DOHH2 (cell line): ENCODE results near the gene UBE2L5.
"Not testable (repeated sequence)": the region's sequence is repeated elsewhere in the genome, so short reads cannot be mapped to it uniquely, and the experiment has no call there.

ENCODE experiments used
- H3F3A ChIP-seq: fragments of 200-600 bp; sonication (generic), shearing (Covaris generic); 2 replicates; pipeline ENCODE4 v1.6.0; 2016; ENCODE audit warnings: antibody characterized with exemption, mild to moderate bottlenecking; ENCODE audit not compliant: control insufficient read depth, insufficient read depth
- H3K27ac ChIP-seq: fragments of 200-600 bp; sonication (generic); 2 replicates; pipeline ENCODE4 v1.5.1; 2014; ENCODE audit warnings: low read depth, mild to moderate bottlenecking, low read length, moderate library complexity
- H3K27me3 ChIP-seq: fragments of 200-600 bp; sonication (generic); 2 replicates; pipeline ENCODE4 v1.6.1; 2014; ENCODE audit warnings: mild to moderate bottlenecking, low read length, mixed read lengths; ENCODE audit not compliant: control insufficient read depth
- H3K36me3 ChIP-seq: fragments of 200-600 bp; sonication (generic); 2 replicates; pipeline ENCODE4 v1.6.1; 2014; ENCODE audit warnings: mild to moderate bottlenecking, low read length, moderate library complexity, mixed read lengths; ENCODE audit not compliant: control insufficient read depth
- H3K4me1 ChIP-seq: fragments of 200-600 bp; sonication (generic); 2 replicates; pipeline ENCODE4 v1.6.1; 2014; ENCODE audit warnings: mild to moderate bottlenecking, low read length, mixed read lengths; ENCODE audit not compliant: control insufficient read depth
- H3K4me2 ChIP-seq: fragments of 200-600 bp; sonication (generic); 2 replicates; pipeline ENCODE4 v1.6.0; 2014; ENCODE audit warnings: mild to moderate bottlenecking, low read length, moderate library complexity
- H3K4me3 ChIP-seq: fragments of 200-600 bp; sonication (generic); 2 replicates; pipeline ENCODE4 v1.5.1; 2014; ENCODE audit warnings: mild to moderate bottlenecking, low read length, mixed read lengths
- H3K79me2 ChIP-seq: fragments of 200-600 bp; sonication (generic); 2 replicates; pipeline ENCODE4 v1.6.1; 2014; ENCODE audit warnings: mild to moderate bottlenecking, low read length, mixed read lengths; ENCODE audit not compliant: control insufficient read depth
- H3K9me2 ChIP-seq: fragments of 200-600 bp; sonication (generic); replicated peaks from 2 replicates; pipeline ENCODE4 v1.6.1; 2014; ENCODE audit warnings: mild to moderate bottlenecking, low read length, mixed read lengths; ENCODE audit not compliant: control insufficient read depth
- H3K9me3 ChIP-seq: fragments of 200-600 bp; sonication (generic); 2 replicates; pipeline ENCODE4 v1.6.1; 2014; ENCODE audit warnings: antibody characterized with exemption, low read length, mixed read lengths; ENCODE audit not compliant: control insufficient read depth, insufficient read depth
- H4K20me1 ChIP-seq: fragments of 200-600 bp; sonication (generic); 2 replicates; pipeline ENCODE4 v1.6.0; 2014; ENCODE audit warnings: low read depth, mild to moderate bottlenecking, antibody characterized with exemption, low read length, moderate library complexity; ENCODE audit not compliant: control insufficient read depth, insufficient read depth
- CTCF ChIP-seq: fragments of 200-600 bp; sonication (generic); IDR thresholded peaks from one replicate; pipeline ENCODE4 v1.5.1; 2014; ENCODE audit warnings: antibody characterized with exemption, mild to moderate bottlenecking, low read depth, low read length; ENCODE audit not compliant: poor library complexity, severe bottlenecking
- EZH2phosphoT487 ChIP-seq: fragments of 200-600 bp; sonication (generic); IDR thresholded peaks from 2 replicates; pipeline ENCODE4 v1.6.1; 2017; ENCODE audit warnings: borderline replicate concordance, mild to moderate bottlenecking, antibody characterized with exemption, low read length, moderate library complexity, mixed read lengths

The UBE2L5 gene

GRCh38 chr13:30438286-30438685, 16.0 kb downstream of the UBE2L5 start:
- Histone ChIP-seq H3K4me1 (peaks cover 78% of the 10 kb centered on the region), H3K27ac (peak overlapping the region; percentile 83), H3K9me3 (peaks cover 3% of the 10 kb centered on the region; the same call in 1 of the 2 replicates), H3F3A (peaks cover 41% of the 10 kb centered on the region), H3K36me3 (no peaks in the 10 kb centered on the region), H3K79me2 (peaks cover 3% of the 10 kb centered on the region; the same call in 1 of the 2 replicates), H4K20me1 (no peaks in the 10 kb centered on the region), H3K9me2 (no peaks in the 10 kb centered on the region), H3K27me3 (no peaks in the 10 kb centered on the region), H3K4me3 (peak overlapping the region; percentile 46), H3K4me2 (peak overlapping the region; percentile 57)
- no peak for TF ChIP-seq EZH2phosphoT487
- TF ChIP-seq CTCF: no peak

- Histone ChIP-seq H3K79me2 (peaks cover 12% of the 10 kb centered on the region), H3K4me3 (peak overlapping the region; percentile 51), H3K36me3 (peaks cover 9% of the 10 kb centered on the region), H3K9me3 (peaks cover 3% of the 10 kb centered on the region; the same call in 1 of the 2 replicates), H3F3A (peaks cover 56% of the 10 kb centered on the region), H3K4me1 (peaks cover 93% of the 10 kb centered on the region), H3K27ac (peak overlapping the region; percentile 98), H3K27me3 (no peaks in the 10 kb centered on the region), H4K20me1 (no peaks in the 10 kb centered on the region), H3K9me2 (no peaks in the 10 kb centered on the region), H3K4me2 (peak overlapping the region; percentile 68)
- TF ChIP-seq EZH2phosphoT487: no peak
- TF ChIP-seq CTCF: no peak
These were observed 18.8 kb downstream of the UBE2L5 start for GRCh38 chr13:30440910-30441703.

DNA sequence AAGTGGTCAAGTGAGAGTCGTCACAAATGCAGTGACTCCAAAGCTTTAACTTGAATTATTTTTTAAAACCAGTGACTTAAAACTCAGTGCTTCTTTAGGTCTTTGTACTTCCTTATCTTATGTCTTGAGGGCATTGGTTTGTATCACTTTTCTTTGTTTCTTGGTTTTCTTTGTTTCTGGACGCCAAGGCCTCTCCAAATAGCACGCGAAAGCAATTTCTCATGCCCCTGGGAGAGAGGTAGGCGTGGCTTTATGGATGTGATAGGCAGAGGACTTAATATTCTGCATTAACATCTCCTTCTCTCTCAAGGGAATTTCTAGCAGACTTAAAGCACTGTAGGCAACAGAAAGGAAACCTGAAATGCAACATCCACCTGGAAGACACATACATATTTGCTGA, 20.6 kb downstream of the UBE2L5 start:
- peaks cover 3% of the 10 kb centered on the region; the same call in 1 of the 2 replicates for H3K9me3 ChIP-seq
- H3K27me3 ChIP-seq: no peaks in the 10 kb centered on the region
- peaks cover 25% of the 10 kb centered on the region for H3K36me3 ChIP-seq
- H3F3A ChIP-seq: peaks cover 57% of the 10 kb centered on the region
- H4K20me1 ChIP-seq: no peaks in the 10 kb centered on the region
- peaks cover 30% of the 10 kb centered on the region for H3K79me2 ChIP-seq
- H3K9me2 ChIP-seq: no peaks in the 10 kb centered on the region
- peak overlapping the region; percentile 86 for H3K4me2 ChIP-seq
- H3K27ac ChIP-seq: peak overlapping the region; percentile 98
- no peak for TF ChIP-seq CTCF
- no peak for TF ChIP-seq EZH2phosphoT487
- H3K4me3 ChIP-seq: peak overlapping the region; percentile 63
- H3K4me1 ChIP-seq: peaks cover 82% of the 10 kb centered on the region

DNA sequence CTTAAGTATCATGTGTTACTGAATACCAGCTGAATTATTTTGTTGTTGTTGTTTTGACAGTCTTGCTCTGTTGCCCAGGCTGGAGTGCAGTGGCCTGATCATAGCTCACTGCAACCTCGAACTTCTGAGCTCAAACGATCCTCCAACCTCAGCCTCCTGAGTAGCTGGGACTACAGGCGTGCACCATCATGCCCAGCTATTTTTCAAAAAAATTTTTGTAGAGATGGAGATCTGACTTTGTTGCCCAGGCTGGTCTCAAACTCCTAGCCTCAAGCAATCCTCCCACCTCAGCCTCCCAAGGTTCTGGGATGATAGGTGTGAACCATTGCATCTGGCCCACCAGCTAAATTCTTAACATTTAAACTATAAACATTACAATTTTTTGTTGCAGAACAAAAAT, 21.2 kb downstream of the UBE2L5 start:
- H3K27me3 ChIP-seq, H4K20me1 ChIP-seq, H3K9me2 ChIP-seq, H3K9me3 ChIP-seq: not testable (repeated sequence)
- Histone ChIP-seq H3K27ac (peak overlapping the region; percentile 98), H3F3A (peaks cover 52% of the 10 kb centered on the region), H3K4me1 (peaks cover 82% of the 10 kb centered on the region), H3K4me2 (peak overlapping the region; percentile 86), H3K4me3 (peak overlapping the region; percentile 63), H3K36me3 (peaks cover 31% of the 10 kb centered on the region), H3K79me2 (peaks cover 36% of the 10 kb centered on the region)
